Activated CD8-positive, alpha-beta memory T cell treated with anti-CD3 and anti-CD28 coated beads, Interleukin-2, amount 10 ng/mL, durations not matched to agents 7 days and 5 days (primary cell): ENCODE measurements around the gene ARID2. TPM values are rescaled to one million over a fixed set of nuclear protein-coding genes. Genes with fewer than 3 reads are reported as not detected.

Source experiments
- ATAC-seq: fragments of 150-1000 bp; cut with Tn5 transposase; one replicate; pipeline ENCODE4 v1.10.0; 2021; ENCODE audit warnings: moderate library complexity
- CTCF ChIA-PET: fragments of 350-600 bp; sonication (Branson Sonifier 250); formaldehyde crosslinking; loops from one replicate; lab custom pipeline; 2021; ENCODE audit warnings: antibody characterized with exemption; lab: Charles Lee
- DNase-seq: peaks from one replicate; pipeline ENCODE4 v3.0.0-alpha.2; 2020
- H3K27ac Mint-ChIP-seq: one replicate; pipeline ENCODE4 v1.8.0; 2021; ENCODE audit warnings: mild to moderate bottlenecking, mixed read lengths
- H3K27me3 Mint-ChIP-seq: one replicate; pipeline ENCODE4 v1.8.0; 2021; ENCODE audit warnings: mixed read lengths
- H3K36me3 Mint-ChIP-seq: one replicate; pipeline ENCODE4 v1.8.0; 2021; ENCODE audit warnings: mild to moderate bottlenecking, mixed read lengths
- H3K4me1 Mint-ChIP-seq: one replicate; pipeline ENCODE4 v1.8.0; 2021; ENCODE audit warnings: mixed read lengths
- H3K4me3 Mint-ChIP-seq: one replicate; pipeline ENCODE4 v1.8.0; 2021; ENCODE audit warnings: mild to moderate bottlenecking, moderate library complexity, mixed read lengths
- H3K9me3 Mint-ChIP-seq: one replicate; pipeline ENCODE4 v1.8.0; 2022; ENCODE audit warnings: low read depth, mixed read lengths
- total RNA-seq, 2 experiments: library from RNA; stranded (reverse); gene quantifications; one replicate each; pipeline ENCODE4 v1.2.3, GENCODE V29; 2021

Gene ARID2
- total RNA-seq, 2 experiments from 2014 or later: 38.3 to 49.6 TPM

DNA sequence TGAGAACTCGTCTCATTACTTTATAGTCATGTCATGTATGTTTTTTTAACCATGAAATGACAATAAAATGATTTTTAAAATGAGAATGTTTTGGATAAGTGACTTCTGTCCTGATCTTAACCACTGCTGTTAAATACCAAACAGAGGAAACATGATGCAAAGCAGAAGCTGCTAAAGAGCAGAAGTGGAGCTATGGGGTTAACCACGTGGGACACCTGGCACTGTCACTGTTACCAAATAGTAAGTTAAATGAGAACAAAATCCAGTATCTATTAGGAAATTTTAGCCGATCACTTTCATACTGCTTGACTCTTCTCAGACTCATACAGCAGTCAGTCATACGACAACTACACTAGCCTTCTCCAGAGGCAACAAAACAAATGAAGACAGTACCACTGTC is 178.4 kb downstream of the ARID2 start:
- CTCF ChIA-PET: interaction anchor here (1.2 kb wide), 1 partner anchor 8 kb away, joined by 3 read pairs; no protein-coding TSS in a partner anchor
- no peaks in the 10 kb centered on the region for H3K27me3 Mint-ChIP-seq

DNA sequence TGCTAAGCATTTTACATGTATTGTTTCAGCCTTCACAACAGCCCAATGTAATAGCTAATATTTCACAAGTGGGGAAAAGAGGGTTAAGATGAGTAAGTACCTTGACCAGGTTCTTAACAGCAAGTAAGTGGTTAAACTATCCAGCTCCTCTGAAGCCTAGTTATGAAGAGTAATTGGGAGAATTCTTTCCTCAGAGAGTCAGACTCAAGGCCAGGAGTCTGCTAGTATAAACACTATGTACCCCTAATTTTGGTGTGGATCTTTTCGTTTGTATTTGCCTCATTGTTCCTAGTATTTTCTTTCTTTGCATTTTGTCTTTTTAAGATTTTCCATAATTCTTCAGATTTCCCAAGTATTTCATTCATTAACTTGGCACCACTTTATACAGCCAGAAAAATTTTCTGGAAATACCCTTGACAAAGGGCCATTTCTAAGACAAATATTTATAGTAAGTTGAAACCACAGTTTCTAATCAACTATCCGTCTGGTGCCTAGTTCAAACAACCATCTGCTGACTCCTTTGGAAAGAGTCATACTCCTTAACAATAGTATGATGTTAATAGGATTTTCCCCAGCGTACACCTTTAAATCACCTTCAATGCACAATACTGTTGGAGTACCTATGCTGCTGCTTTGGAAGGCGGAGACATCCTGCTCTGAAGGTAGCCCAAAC is 179.7 kb downstream of the ARID2 start:
- Mint-ChIP-seq H3K9me3 (no peaks in the 10 kb centered on the region), H3K4me1 (no peaks in the 10 kb centered on the region), H3K4me3 (no peak overlapping the region), H3K27me3 (no peaks in the 10 kb centered on the region), H3K36me3 (peaks cover 13% of the 10 kb centered on the region), H3K27ac (no peak overlapping the region)
- no peak for ATAC-seq
- no peak for DNase-seq
- CTCF ChIA-PET: no interaction called here

More for the DNA sequence above, 178.4 kb downstream of the ARID2 start:
- DNase-seq (no peak), ATAC-seq (peak; percentile 9)
- H3K9me3 Mint-ChIP-seq: no peaks in the 10 kb centered on the region
- H3K27ac Mint-ChIP-seq: no peak overlapping the region
- peaks cover 16% of the 10 kb centered on the region for H3K36me3 Mint-ChIP-seq
- no peaks in the 10 kb centered on the region for H3K4me1 Mint-ChIP-seq
- no peak overlapping the region for H3K4me3 Mint-ChIP-seq

DNA sequence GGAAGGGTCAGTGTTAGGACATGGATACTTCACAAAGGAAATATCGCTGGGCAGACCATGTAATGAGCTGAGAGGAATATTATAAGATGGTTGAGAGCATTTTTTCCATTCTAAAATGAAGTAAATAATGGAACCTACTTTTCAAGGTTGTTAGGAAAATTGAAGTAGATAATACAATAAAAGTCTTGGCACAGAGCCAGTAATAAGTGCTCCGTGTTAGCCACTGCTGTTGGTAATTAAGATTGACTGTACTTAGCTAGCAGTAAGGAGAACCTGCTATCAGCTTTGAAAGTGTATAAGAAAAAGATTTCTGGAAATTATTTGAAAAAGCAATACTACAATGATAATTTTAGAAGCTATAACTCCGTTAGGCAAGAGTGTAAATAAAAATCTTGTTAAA is 183.3 kb downstream of the ARID2 start:
- CTCF ChIA-PET: no interaction called here
- H3K36me3 Mint-ChIP-seq: peaks cover 4% of the 10 kb centered on the region
- ATAC-seq (no peak), DNase-seq (no peak)
- H3K4me3 Mint-ChIP-seq: no peak overlapping the region
- H3K27ac Mint-ChIP-seq: no peak overlapping the region
- H3K27me3 Mint-ChIP-seq: no peaks in the 10 kb centered on the region
- H3K4me1 Mint-ChIP-seq: no peaks in the 10 kb centered on the region
- no peaks in the 10 kb centered on the region for H3K9me3 Mint-ChIP-seq

DNA sequence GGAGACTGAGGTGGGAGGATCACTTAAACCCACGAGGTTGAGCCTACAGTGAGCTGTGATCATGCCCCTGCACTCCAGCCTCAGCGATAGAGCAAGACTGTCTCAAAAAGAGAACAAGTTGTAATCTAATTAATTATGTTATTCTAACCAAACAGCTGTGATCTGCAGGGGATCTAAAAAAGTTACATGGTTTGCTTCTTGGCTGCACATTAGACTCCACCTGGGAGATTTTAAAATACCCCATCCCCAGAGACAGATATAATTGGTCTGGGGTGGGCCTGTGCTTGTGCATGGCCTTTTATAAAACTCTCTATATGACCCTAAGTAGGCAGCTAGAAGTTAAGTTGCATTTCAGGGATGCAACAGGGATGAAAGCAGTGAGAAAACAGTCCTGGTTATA is 184.1 kb downstream of the ARID2 start:
- Mint-ChIP-seq H3K27me3 (no peaks in the 10 kb centered on the region), H3K4me3 (no peak overlapping the region), H3K4me1 (no peaks in the 10 kb centered on the region), H3K9me3 (no peaks in the 10 kb centered on the region), H3K36me3 (peaks cover 8% of the 10 kb centered on the region), H3K27ac (no peak overlapping the region)
- ATAC-seq (no peak), DNase-seq (no peak)
- CTCF ChIA-PET: no interaction called here

DNA sequence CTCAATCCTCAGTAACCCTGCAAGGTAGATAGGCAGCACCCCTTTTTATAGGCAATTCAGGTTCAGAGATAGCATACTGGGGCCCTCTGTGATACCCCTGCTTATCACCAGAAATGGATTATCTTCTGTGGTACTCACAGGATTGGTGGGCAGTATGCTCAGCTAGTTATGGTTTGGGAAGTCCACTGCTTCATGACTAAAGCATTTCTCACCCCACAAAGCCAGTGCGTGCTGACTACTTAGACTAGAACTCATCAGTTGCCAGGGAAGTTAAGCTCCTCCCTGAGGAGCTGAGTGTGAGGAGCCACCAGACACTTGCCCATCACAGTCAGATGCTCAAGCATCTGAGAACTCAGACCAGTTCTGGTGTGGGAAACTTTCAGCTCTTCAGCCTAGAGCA is 184.6 kb downstream of the ARID2 start:
- Mint-ChIP-seq H3K27me3 (no peaks in the 10 kb centered on the region), H3K4me1 (no peaks in the 10 kb centered on the region), H3K9me3 (no peaks in the 10 kb centered on the region), H3K4me3 (no peak overlapping the region), H3K36me3 (peaks cover 9% of the 10 kb centered on the region), H3K27ac (no peak overlapping the region)
- ATAC-seq: no peak
- CTCF ChIA-PET: no interaction called here
- no peak for DNase-seq

DNA sequence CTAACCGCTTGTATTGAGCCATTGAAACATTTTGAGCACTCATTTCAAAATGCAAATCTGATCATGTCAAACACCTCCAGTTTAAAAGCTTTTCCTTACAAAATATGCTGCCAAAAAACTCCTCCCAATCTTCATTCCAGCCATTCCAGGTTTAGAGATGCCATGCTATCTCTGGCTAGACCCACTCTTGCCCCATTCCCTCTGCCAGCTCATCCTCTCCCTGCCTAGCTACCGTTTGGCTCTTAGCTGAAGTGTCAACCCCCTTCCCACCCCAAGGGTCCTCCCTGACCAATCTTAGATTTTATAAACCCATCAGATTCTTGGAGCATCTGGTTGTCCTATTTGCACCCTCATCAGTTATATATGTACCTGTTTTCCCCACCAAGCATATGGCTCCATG is 185.9 kb downstream of the ARID2 start:
- no peak overlapping the region for H3K4me3 Mint-ChIP-seq
- H3K27ac Mint-ChIP-seq: no peak overlapping the region
- ATAC-seq (no peak), DNase-seq (no peak)
- H3K4me1 Mint-ChIP-seq: no peaks in the 10 kb centered on the region
- H3K9me3 Mint-ChIP-seq: no peaks in the 10 kb centered on the region
- peaks cover 15% of the 10 kb centered on the region for H3K36me3 Mint-ChIP-seq
- no peaks in the 10 kb centered on the region for H3K27me3 Mint-ChIP-seq
- CTCF ChIA-PET: interaction anchor here (1.3 kb wide), 1 partner anchor 38 kb away, joined by 3 read pairs; no protein-coding TSS in a partner anchor

DNA sequence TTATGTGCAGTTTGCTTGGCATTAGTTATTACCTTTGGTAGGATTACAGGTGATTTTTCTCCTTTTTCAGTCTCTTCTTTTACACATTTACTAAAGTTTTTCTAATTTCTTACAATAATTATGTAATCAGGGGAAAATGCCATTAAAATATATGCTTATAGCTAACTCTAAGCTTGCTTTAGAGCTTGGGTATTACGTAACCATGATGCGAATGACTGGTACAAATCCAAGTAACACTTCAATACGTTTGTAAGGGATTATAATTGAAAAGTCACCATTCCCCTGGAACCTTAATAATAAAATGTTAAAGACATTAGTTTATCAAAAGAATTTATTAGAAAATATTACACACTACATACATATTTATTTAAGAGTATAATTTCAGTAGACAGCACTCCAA is 189.3 kb downstream of the ARID2 start:
- Mint-ChIP-seq H3K4me1 (no peaks in the 10 kb centered on the region), H3K27ac (no peak overlapping the region), H3K27me3 (no peaks in the 10 kb centered on the region), H3K9me3 (no peaks in the 10 kb centered on the region), H3K4me3 (no peak overlapping the region), H3K36me3 (peaks cover 32% of the 10 kb centered on the region)
- ATAC-seq (no peak), DNase-seq (no peak)
- CTCF ChIA-PET: interaction anchor here (1.3 kb wide), 1 partner anchor 35 kb away, joined by 3 read pairs; no protein-coding TSS in a partner anchor

DNA sequence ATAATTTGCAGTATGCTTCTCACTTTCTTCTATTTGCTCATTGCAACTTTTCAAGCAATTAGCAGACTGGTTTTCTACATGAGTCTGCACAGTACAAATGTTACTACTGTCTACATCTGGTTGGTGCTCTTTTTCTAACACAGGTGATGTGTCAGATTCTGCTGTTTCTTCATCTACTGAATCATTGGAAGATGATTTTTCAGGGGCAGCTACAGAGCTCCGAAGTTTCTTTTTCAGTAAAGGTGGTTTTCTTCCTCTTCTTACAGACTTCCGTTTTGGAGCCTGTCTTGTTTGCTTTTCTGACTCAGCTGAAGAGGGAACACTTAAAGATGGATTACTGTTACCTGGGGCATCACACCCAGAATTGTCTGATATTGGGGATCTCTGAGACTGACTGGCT is 198.8 kb downstream of the ARID2 start:
- no peak overlapping the region for H3K27ac Mint-ChIP-seq
- no peak for ATAC-seq
- no peak for DNase-seq
- H3K9me3 Mint-ChIP-seq: no peaks in the 10 kb centered on the region
- H3K4me3 Mint-ChIP-seq: no peak overlapping the region
- H3K4me1 Mint-ChIP-seq: peaks cover 3% of the 10 kb centered on the region
- no peaks in the 10 kb centered on the region for H3K27me3 Mint-ChIP-seq
- H3K36me3 Mint-ChIP-seq: peaks cover 54% of the 10 kb centered on the region
- CTCF ChIA-PET: interaction anchor here (1.1 kb wide), 1 partner anchor 12 kb away, joined by 3 read pairs; no protein-coding TSS in a partner anchor

DNA sequence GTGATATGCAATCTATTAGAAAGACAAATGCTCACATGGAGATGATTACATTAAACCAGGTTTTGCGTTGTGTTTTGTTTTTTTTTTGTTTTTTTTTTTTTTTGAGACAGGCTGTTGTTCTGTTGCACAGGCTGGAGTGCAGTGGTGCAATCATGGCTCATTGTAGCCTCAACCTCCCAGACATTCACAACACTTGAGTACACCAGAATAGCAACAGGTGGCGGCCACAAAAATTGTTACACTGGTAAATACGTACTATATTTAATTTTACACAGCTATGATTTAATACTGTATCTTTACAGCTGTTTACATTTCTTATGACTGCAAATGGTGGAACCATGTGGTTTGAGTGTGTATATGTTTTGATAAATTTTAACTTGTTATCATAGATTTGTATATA is 200.9 kb downstream of the ARID2 start:
- DNase-seq (no peak), ATAC-seq (no peak)
- Mint-ChIP-seq H3K36me3 (peaks cover 48% of the 10 kb centered on the region), H3K27me3 (no peaks in the 10 kb centered on the region), H3K4me3 (no peak overlapping the region), H3K27ac (no peak overlapping the region), H3K4me1 (peaks cover 3% of the 10 kb centered on the region), H3K9me3 (no peaks in the 10 kb centered on the region)
- CTCF ChIA-PET: no interaction called here

DNA sequence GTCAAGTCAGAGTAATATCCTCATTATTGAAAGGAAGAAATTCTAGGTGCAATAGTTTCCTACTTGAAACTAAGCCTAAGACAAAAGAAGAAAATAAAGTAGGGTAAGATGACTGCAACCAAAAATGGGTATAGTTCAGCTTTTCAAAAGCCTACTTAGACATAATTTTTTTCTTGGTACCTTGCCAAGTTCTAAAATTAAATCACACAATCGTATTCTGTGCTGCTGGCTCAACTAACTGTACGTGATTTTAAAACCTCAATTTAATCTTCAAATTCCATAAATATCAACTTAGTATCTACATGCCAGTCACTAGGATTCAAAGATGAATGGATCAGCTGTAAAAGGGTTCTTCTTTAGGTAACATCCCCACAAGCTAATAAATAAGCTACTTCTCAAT is 204.0 kb downstream of the ARID2 start:
- Mint-ChIP-seq H3K36me3 (peaks cover 37% of the 10 kb centered on the region), H3K27ac (no peak overlapping the region), H3K27me3 (no peaks in the 10 kb centered on the region), H3K9me3 (no peaks in the 10 kb centered on the region), H3K4me3 (no peak overlapping the region), H3K4me1 (peaks cover 5% of the 10 kb centered on the region)
- ATAC-seq: no peak
- CTCF ChIA-PET: no interaction called here
- no peak for DNase-seq

DNA sequence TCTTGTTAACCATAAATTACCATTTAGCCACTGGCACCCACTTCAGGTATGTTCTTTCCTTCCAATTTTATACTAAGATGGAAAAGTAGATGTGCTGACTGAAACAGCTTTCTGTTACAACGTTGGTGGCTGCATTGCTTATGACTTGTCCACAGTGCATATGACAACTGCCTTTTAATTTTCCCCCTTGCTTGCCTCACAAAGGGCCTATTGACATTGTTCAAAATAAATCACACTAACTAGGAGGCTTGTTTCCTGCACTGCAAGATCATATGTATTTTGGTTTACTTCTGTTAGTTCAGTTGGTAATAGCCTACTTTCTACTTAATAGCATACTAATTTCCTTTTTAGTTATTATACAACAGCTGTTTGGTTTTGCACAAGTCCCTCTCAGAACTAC is 205.4 kb downstream of the ARID2 start:
- DNase-seq: no peak
- Mint-ChIP-seq H3K36me3 (peaks cover 34% of the 10 kb centered on the region), H3K27me3 (no peaks in the 10 kb centered on the region), H3K9me3 (no peaks in the 10 kb centered on the region), H3K4me3 (no peak overlapping the region), H3K27ac (no peak overlapping the region), H3K4me1 (peaks cover 4% of the 10 kb centered on the region)
- ATAC-seq: no peak
- CTCF ChIA-PET: interaction anchor here (0.9 kb wide), 1 partner anchor 392 kb away, joined by 3 read pairs; no protein-coding TSS in a partner anchor

DNA sequence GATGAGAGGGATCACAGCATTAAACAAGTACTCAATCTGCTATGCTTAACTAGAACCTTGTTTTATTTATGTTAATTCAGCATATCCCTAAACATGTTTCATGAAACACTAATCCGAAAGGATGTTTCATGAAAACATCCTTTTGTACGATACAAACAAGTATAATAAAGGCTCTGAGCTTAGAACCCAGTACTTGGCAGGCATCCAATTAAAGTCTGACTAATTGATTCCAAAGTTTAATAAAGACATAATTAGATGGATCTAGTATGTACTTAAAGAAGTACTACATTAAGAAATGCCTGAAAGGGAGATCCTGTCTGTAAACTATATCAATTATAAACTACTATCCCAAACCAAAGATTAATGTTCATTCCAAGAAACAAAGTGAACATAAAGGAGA is 209.1 kb downstream of the ARID2 start:
- H3K27me3 Mint-ChIP-seq: no peaks in the 10 kb centered on the region
- DNase-seq (no peak), ATAC-seq (no peak)
- no peak overlapping the region for H3K4me3 Mint-ChIP-seq
- no peak overlapping the region for H3K27ac Mint-ChIP-seq
- peaks cover 4% of the 10 kb centered on the region for H3K4me1 Mint-ChIP-seq
- peaks cover 7% of the 10 kb centered on the region for H3K9me3 Mint-ChIP-seq
- peaks cover 48% of the 10 kb centered on the region for H3K36me3 Mint-ChIP-seq
- CTCF ChIA-PET: no interaction called here

DNA sequence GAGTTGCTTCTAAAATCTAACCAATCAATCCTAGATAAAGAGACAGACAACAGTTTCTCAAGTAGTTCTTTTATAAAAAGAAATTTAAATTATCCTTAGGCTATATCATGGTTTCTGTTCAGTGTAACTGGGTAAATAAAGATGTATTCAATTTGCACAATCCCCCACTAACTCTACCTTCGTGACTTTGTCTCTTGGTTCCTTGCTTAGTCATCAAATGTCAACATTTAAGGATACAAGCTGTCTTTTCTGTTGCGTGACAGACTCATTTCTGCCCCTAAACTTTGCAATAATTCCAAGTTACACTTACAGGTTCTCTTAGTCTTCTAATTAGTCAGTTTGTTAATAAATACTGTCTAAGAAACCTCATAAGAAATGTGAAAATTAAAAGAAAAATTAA is 210.3 kb downstream of the ARID2 start:
- no peak for ATAC-seq

DNA sequence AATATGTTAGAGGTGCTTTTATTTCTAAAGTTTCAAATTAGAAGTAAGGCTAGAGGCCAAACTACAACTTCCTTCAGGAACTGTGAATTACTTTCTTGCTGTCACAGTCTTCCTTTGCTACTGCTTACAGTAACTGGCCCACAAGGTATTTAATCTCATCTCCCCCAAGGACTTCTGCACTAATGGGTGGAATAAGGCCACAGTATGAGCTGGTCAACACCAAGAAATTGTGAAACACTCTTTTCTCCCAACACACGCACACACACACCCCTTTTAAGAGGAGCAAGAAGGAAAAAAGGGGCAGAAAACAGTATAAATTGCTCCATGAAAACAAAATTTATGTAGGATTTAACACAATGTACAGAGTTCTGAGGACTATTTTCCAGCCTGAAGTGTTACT is 215.3 kb downstream of the ARID2 start:
- no peak overlapping the region for H3K4me3 Mint-ChIP-seq
- H3K4me1 Mint-ChIP-seq: no peaks in the 10 kb centered on the region
- DNase-seq: no peak
- peaks cover 67% of the 10 kb centered on the region for H3K36me3 Mint-ChIP-seq
- no peaks in the 10 kb centered on the region for H3K27me3 Mint-ChIP-seq
- peak overlapping the region; percentile 9 for H3K27ac Mint-ChIP-seq
- CTCF ChIA-PET: no interaction called here
- peaks cover 7% of the 10 kb centered on the region for H3K9me3 Mint-ChIP-seq
- ATAC-seq: no peak

More for the DNA sequence above, 210.3 kb downstream of the ARID2 start:
- CTCF ChIA-PET: interaction anchor here (1.5 kb wide), 1 partner anchor 11 kb away, joined by 3 read pairs; no protein-coding TSS in a partner anchor
- Mint-ChIP-seq H3K4me1 (peaks cover 4% of the 10 kb centered on the region), H3K27me3 (no peaks in the 10 kb centered on the region), H3K4me3 (no peak overlapping the region), H3K9me3 (peaks cover 7% of the 10 kb centered on the region), H3K27ac (no peak overlapping the region), H3K36me3 (peaks cover 57% of the 10 kb centered on the region)
- no peak for DNase-seq
